ENCODE data around the gene DPP6.

DNA sequence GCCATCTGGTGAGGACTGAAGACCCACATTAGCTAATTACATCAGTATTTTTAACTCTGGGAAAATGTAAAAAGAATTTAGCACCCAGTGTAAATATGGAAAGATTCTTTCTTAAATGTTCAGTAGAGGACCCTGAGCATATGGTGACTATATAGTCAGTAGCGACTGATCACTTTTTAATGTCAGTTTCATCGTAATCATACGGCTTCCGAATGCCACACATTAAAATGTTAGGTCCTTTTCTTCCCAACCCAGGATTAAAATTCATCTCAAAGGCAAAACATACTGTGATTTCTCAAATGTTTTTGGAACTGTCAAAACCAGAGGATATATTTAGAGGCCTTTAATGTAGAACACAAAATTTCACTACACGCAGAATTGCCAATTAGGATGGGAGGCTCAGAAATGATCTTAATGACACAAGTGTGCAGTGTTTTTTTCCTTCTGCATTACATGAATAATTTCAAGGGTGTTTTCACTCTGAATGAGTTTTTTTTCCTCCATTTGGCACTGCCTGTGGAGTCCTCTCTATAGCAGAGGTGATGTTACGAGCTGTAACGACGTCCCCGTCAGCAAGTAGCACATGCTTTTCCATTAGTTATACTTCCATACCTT lies 568.0 kb downstream of the DPP6 start:
- TF ChIP-seq, protein P1, sequence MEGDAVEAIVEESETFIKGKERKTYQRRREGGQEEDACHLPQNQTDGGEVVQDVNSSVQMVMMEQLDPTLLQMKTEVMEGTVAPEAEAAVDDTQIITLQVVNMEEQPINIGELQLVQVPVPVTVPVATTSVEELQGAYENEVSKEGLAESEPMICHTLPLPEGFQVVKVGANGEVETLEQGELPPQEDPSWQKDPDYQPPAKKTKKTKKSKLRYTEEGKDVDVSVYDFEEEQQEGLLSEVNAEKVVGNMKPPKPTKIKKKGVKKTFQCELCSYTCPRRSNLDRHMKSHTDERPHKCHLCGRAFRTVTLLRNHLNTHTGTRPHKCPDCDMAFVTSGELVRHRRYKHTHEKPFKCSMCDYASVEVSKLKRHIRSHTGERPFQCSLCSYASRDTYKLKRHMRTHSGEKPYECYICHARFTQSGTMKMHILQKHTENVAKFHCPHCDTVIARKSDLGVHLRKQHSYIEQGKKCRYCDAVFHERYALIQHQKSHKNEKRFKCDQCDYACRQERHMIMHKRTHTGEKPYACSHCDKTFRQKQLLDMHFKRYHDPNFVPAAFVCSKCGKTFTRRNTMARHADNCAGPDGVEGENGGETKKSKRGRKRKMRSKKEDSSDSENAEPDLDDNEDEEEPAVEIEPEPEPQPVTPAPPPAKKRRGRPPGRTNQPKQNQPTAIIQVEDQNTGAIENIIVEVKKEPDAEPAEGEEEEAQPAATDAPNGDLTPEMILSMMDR (conservative IDR thresholded peaks at IDR 0.05): no peak
- TF ChIP-seq EZH2 (IDR thresholded peaks at IDR 0.05; ENCODE audit: low read depth): no peak
